GM12878 (cell line): ENCODE measurements around the gene CAMTA1. TPM values are rescaled to one million over a fixed set of nuclear protein-coding genes. Genes with fewer than 3 reads are reported as not detected.

Experiments used
- ESRRA ChIP-seq: IDR thresholded peaks from 2 replicates; pipeline ENCODE4 v1.6.1; 2012; ENCODE audit warnings: mild to moderate bottlenecking, low read length, improper control_type of control experiment
- HCFC1 ChIP-seq: fragments of 150-350 bp; IDR thresholded peaks from 2 replicates; pipeline ENCODE4 v1.6.1; 2014; ENCODE audit warnings: low read length
- IKZF2 ChIP-seq, 2 experiments: fragments of 450-650 bp; IDR thresholded peaks; 2 replicates each; pipeline ENCODE4 v1.6.1; 2017; ENCODE audit warnings: mild to moderate bottlenecking in 2 of 2, moderate library complexity in 2 of 2
- JUND ChIP-seq: IDR thresholded peaks from 2 replicates; pipeline ENCODE4 v1.6.1; 2012; ENCODE audit warnings: low read depth, mild to moderate bottlenecking, low read length, improper control_type of control experiment, moderate library complexity
- NFYA ChIP-seq: IDR thresholded peaks from 2 replicates; pipeline ENCODE4 v1.6.1; 2011; ENCODE audit warnings: low read depth, mild to moderate bottlenecking, low read length, improper control_type of control experiment, borderline replicate concordance
- NRF1 ChIP-seq: conservative IDR thresholded peaks from 2 replicates; pipeline ENCODE4 v1.6.1; 2011; ENCODE audit warnings: mild to moderate bottlenecking, low read depth, low read length, improper control_type of control experiment
- RBBP5 ChIP-seq: fragments of 200-600 bp; sonication (generic); conservative IDR thresholded peaks from 2 replicates; pipeline ENCODE4 v1.6.1; 2016
- SUPT20H ChIP-seq: IDR thresholded peaks from 2 replicates; pipeline ENCODE4 v1.6.1; 2011; ENCODE audit warnings: low read depth, mild to moderate bottlenecking, low read length, moderate library complexity, borderline replicate concordance; ENCODE audit not compliant: control insufficient read depth
- TBL1XR1 ChIP-seq: IDR thresholded peaks from 2 replicates; pipeline ENCODE4 v1.6.1; 2012; ENCODE audit warnings: low read depth, low read length, improper control_type of control experiment
- ZNF274 ChIP-seq: IDR thresholded peaks from one replicate; pipeline ENCODE4 v1.8.0; 2011; ENCODE audit not compliant: insufficient read length, insufficient read depth
- polyA plus RNA-seq, 11 experiments: library from polyadenylated mRNA; depleted of rRNA in 4 of 11; unstranded in 6 of 11; stranded (reverse) in 5 of 11; fragments of >200 nt; fragmentation: Nextera tagmentation in 4 of 11; fragmentation: Illumina TruSeq in 1 of 11; extraction: Ambion mirVana in 4 of 11; extraction: Trizol in 1 of 11; gene quantifications; 1 replicate in 1 of 11; 2 replicates in 10 of 11; pipeline versions ENCODE4 v1.2.1 to v1.2.3, GENCODE V29; 2011 to 2016; ENCODE audit warnings: inconsistent platforms in 2 of 11, missing spikeins in 2 of 11, low read depth in 1 of 11
- total RNA-seq, 4 experiments: library from RNA; depleted of rRNA in 3 of 4; stranded (reverse); fragments of >200 nt in 3 of 4; fragmentation: Illumina TruSeq in 1 of 4; extraction: Trizol in 1 of 4; gene quantifications; 2 replicates each; pipeline versions ENCODE4 v1.2.1 to v1.2.3, GENCODE V29; 2013 to 2021
- TF ChIP-seq, protein P1 (sequence below): fragments of 150-350 bp; IDR thresholded peaks from 2 replicates; pipeline ENCODE4 v1.6.1; 2016; ENCODE audit warnings: low read depth, low read length
- TF ChIP-seq, protein P2 (sequence below): IDR thresholded peaks from 2 replicates; pipeline ENCODE4 v1.6.1; 2012; ENCODE audit warnings: low read length, inconsistent platforms

The CAMTA1 gene
- total and polyA plus RNA-seq, 10 of the 15 experiments (the other 5 are each of a cell fraction or from before 2014, with no cell fraction given), result 37.7 to 148 (median 76.4) TPM

DNA sequence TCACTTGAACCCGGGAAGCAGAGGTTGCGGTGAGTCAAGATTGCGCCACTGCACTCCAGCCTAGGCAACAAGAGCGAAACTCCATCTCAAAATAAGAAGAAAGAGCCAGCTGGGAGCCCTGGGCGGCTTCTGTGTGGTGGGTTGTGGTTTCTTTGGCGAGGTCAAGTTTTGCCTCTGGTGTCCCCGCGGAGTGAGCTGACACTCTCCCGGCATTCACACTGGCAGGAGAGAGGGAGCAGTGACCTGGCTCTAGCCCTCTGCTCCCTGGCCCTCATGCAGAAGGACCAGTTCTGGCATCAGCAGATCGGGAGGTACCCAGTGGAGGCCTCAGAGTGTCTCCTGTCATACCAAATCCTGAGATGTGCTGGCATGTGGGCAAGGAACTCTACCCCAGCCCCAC is 904.8 kb downstream of the CAMTA1 start (continued):
- TF ChIP-seq, protein P1, sequence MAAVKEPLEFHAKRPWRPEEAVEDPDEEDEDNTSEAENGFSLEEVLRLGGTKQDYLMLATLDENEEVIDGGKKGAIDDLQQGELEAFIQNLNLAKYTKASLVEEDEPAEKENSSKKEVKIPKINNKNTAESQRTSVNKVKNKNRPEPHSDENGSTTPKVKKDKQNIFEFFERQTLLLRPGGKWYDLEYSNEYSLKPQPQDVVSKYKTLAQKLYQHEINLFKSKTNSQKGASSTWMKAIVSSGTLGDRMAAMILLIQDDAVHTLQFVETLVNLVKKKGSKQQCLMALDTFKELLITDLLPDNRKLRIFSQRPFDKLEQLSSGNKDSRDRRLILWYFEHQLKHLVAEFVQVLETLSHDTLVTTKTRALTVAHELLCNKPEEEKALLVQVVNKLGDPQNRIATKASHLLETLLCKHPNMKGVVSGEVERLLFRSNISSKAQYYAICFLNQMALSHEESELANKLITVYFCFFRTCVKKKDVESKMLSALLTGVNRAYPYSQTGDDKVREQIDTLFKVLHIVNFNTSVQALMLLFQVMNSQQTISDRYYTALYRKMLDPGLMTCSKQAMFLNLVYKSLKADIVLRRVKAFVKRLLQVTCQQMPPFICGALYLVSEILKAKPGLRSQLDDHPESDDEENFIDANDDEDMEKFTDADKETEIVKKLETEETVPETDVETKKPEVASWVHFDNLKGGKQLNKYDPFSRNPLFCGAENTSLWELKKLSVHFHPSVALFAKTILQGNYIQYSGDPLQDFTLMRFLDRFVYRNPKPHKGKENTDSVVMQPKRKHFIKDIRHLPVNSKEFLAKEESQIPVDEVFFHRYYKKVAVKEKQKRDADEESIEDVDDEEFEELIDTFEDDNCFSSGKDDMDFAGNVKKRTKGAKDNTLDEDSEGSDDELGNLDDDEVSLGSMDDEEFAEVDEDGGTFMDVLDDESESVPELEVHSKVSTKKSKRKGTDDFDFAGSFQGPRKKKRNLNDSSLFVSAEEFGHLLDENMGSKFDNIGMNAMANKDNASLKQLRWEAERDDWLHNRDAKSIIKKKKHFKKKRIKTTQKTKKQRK, result no peak
- TF ChIP-seq RBBP5 (no peak), SUPT20H (no peak), ESRRA (no peak), HCFC1 (no peak), ZNF274 (no peak), JUND (no peak), IKZF2 (IDR thresholded peaks at IDR 0.05) (no peak), NRF1 (no peak), TBL1XR1 (no peak), NFYA (no peak)
- TF ChIP-seq, protein P2, sequence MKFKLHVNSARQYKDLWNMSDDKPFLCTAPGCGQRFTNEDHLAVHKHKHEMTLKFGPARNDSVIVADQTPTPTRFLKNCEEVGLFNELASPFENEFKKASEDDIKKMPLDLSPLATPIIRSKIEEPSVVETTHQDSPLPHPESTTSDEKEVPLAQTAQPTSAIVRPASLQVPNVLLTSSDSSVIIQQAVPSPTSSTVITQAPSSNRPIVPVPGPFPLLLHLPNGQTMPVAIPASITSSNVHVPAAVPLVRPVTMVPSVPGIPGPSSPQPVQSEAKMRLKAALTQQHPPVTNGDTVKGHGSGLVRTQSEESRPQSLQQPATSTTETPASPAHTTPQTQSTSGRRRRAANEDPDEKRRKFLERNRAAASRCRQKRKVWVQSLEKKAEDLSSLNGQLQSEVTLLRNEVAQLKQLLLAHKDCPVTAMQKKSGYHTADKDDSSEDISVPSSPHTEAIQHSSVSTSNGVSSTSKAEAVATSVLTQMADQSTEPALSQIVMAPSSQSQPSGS, result no peak
